Measurements from ENCODE around the gene SYT5. TPM values are rescaled to one million over a fixed set of nuclear protein-coding genes. Genes with fewer than 3 reads are reported as not detected.
"Not testable (repeated sequence)": the region's sequence is repeated elsewhere in the genome, so short reads cannot be mapped to it uniquely, and the experiment has no call there.

SYT5 gene
- total RNA-seq, 4 donors from 2014 or later: not detected

- DNase-seq: peak; percentile 83 to 95
- H3K4me1 ChIP-seq: peaks cover 17 to 45% of the 10 kb centered on the region in 2 donors
- peak overlapping the region in 1 of 3 donors; percentile 41 for H3K27ac ChIP-seq
- H3K27me3 ChIP-seq: no peaks in the 10 kb centered on the region
- no peaks in the 10 kb centered on the region for H3K9me3 ChIP-seq
- H3K4me3 ChIP-seq (replicated peaks in 1 of 3): no peak overlapping the region
- intact Hi-C loops (cut with DNase I): no loop called here
- 28 to 59% methylated on average over 8 to 13 of the region's 17 CpGs for WGBS, 2 donors
- H3K36me3 ChIP-seq: peaks cover 19 to 33% of the 10 kb centered on the region in 2 donors
- no peak for TF ChIP-seq POLR2A (IDR thresholded peaks at IDR 0.05)
- no peak for TF ChIP-seq CTCF (IDR thresholded peaks at IDR 0.05)
These were observed 47.9 kb upstream of the SYT5 start for GRCh38 chr19:55228015-55228391.

GRCh38 chr19:55227241-55228014, 47.3 kb upstream of the SYT5 start:
- DNase-seq: no peak
- peak overlapping the region in 1 of 3 donors; percentile 41 for H3K27ac ChIP-seq
- peaks cover 19 to 31% of the 10 kb centered on the region in 2 donors for H3K36me3 ChIP-seq
- H3K4me3 ChIP-seq (replicated peaks in 1 of 3): no peak overlapping the region
- 86 to 87% methylated on average over 19 to 22 of the region's 25 CpGs for WGBS, 2 donors
- intact Hi-C loops (cut with DNase I): no loop called here
- TF ChIP-seq CTCF (IDR thresholded peaks at IDR 0.05) (no peak), POLR2A (IDR thresholded peaks at IDR 0.05) (no peak)
- H3K4me1 ChIP-seq: peaks cover 11 to 40% of the 10 kb centered on the region in 2 donors
- no peaks in the 10 kb centered on the region for H3K9me3 ChIP-seq
- H3K27me3 ChIP-seq: no peaks in the 10 kb centered on the region

GRCh38 chr19:55226788-55227187, 46.7 kb upstream of the SYT5 start:
- H3K27ac ChIP-seq: no peak overlapping the region
- no peak for TF ChIP-seq POLR2A (IDR thresholded peaks at IDR 0.05)
- no peak for TF ChIP-seq CTCF (IDR thresholded peaks at IDR 0.05)
- H3K36me3 ChIP-seq: peaks cover 16 to 29% of the 10 kb centered on the region in 2 donors
- WGBS, 2 donors: 76 to 84% methylated on average over 17 to 18 of the region's 18 CpGs
- H3K9me3 ChIP-seq: no peaks in the 10 kb centered on the region
- no peaks in the 10 kb centered on the region for H3K27me3 ChIP-seq
- no peak for DNase-seq
- no peak overlapping the region for H3K4me3 ChIP-seq (replicated peaks in 1 of 3)
- H3K4me1 ChIP-seq: peaks cover 6 to 34% of the 10 kb centered on the region in 2 donors
- intact Hi-C loops (cut with DNase I): no loop called here

- Histone ChIP-seq H3K27me3 (no peaks in the 10 kb centered on the region), H3K4me3 (replicated peaks in 1 of 3) (no peak overlapping the region), H3K4me1 (peaks cover 6 to 29% of the 10 kb centered on the region in 2 donors), H3K27ac (no peak overlapping the region), H3K9me3 (no peaks in the 10 kb centered on the region), H3K36me3 (peaks cover 11 to 24% of the 10 kb centered on the region in 2 donors)
- 79 to 91% methylated on average over 6 to 9 of the region's 9 CpGs for WGBS, 2 donors
- TF ChIP-seq POLR2A (IDR thresholded peaks at IDR 0.05) (no peak), CTCF (IDR thresholded peaks at IDR 0.05) (no peak)
- DNase-seq: no peak
- intact Hi-C loops (cut with DNase I): no loop called here
These were observed 46.2 kb upstream of the SYT5 start for GRCh38 chr19:55226273-55226672.

GRCh38 chr19:55225415-55225958, 45.4 kb upstream of the SYT5 start:
- H3K36me3 ChIP-seq: peaks cover 4 to 16% of the 10 kb centered on the region in 2 donors
- no peak overlapping the region for H3K27ac ChIP-seq
- no peaks in the 10 kb centered on the region for H3K9me3 ChIP-seq
- 93 to 94% methylated on average over 7 of the region's 7 CpGs for WGBS, 2 donors
- H3K27me3 ChIP-seq: no peaks in the 10 kb centered on the region
- no peak overlapping the region for H3K4me3 ChIP-seq (replicated peaks in 1 of 3)
- intact Hi-C loops (cut with DNase I): no loop called here
- peaks cover 6 to 26% of the 10 kb centered on the region in 2 donors for H3K4me1 ChIP-seq
- no peak for DNase-seq
- TF ChIP-seq POLR2A (IDR thresholded peaks at IDR 0.05): no peak
- no peak for TF ChIP-seq CTCF (IDR thresholded peaks at IDR 0.05)

- H3K9me3 ChIP-seq; DNase-seq; intact Hi-C loops (cut with DNase I); H3K4me3 ChIP-seq (replicated peaks in 1 of 3); H3K27ac ChIP-seq; H3K27me3 ChIP-seq: not testable (repeated sequence)
- Histone ChIP-seq H3K4me1 (peaks cover 6 to 26% of the 10 kb centered on the region in 2 donors), H3K36me3 (peaks cover 0 to 11% of the 10 kb centered on the region in 2 donors)
- 72 to 83% methylated on average over 5 to 9 of the region's 11 CpGs for WGBS, 2 donors
These were observed 44.8 kb upstream of the SYT5 start for GRCh38 chr19:55224679-55225414.

Measured in thyroid gland (tissue), 4 donors.